IMR-90 (cell line): Measurements from ENCODE around the gene IAPP. TPM values are rescaled to one million over a fixed set of nuclear protein-coding genes. Genes with fewer than 3 reads are reported as not detected.

Experiments used
- ATAC-seq: fragments of 200-7000 bp; cut with Tn5 transposase; 2 replicates; pipeline ENCODE4 v1.9.1; 2020; ENCODE audit warnings: low read depth, mild to moderate bottlenecking, moderate library complexity
- BruUV-seq: library from RNA; stranded (reverse); fragments of 400-500 nt; replicated peaks from 2 replicates; lab custom pipeline; 2021; lab: Mats Ljungman, UMichigan
- CTCF ChIA-PET: fragments of 300-600 bp; formaldehyde crosslinking; extraction: SDS; loops from one replicate; lab custom pipeline; 2021; ENCODE audit warnings: antibody characterized with exemption; lab: Yijun Ruan, JAX
- POLR2A ChIA-PET: fragments of 300-600 bp; sonication (Branson Sonifier 250); formaldehyde crosslinking; loops from one replicate; lab custom pipeline; 2022; ENCODE audit warnings: antibody characterized with exemption; ENCODE audit not compliant: unreplicated experiment; lab: Charles Lee
- DNase-seq: peaks from one replicate; pipeline ENCODE4 v3.0.0; 2013
- H2AFZ ChIP-seq: replicated peaks from 2 replicates; pipeline ENCODE3; 2013; ENCODE audit warnings: low read length, mild to moderate bottlenecking; ENCODE audit not compliant: poor library complexity
- H2AK5ac ChIP-seq: 2 replicates; pipeline ENCODE4 v1.6.1; 2013; ENCODE audit warnings: low read depth, low read length, inconsistent platforms
- H2AK9ac ChIP-seq: replicated peaks from 2 replicates; pipeline ENCODE3; 2013; ENCODE audit warnings: mild to moderate bottlenecking, low read depth, low read length, moderate library complexity; ENCODE audit not compliant: poor library complexity
- H2BK120ac ChIP-seq: 2 replicates; pipeline ENCODE4 v1.6.1; 2013; ENCODE audit warnings: low read depth, low read length, inconsistent platforms
- H2BK15ac ChIP-seq: 3 replicates; pipeline ENCODE4 v1.6.1; 2013; ENCODE audit warnings: low read depth, low read length, inconsistent platforms
- H2BK20ac ChIP-seq: 2 replicates; pipeline ENCODE4 v1.6.1; 2013; ENCODE audit warnings: low read depth, mild to moderate bottlenecking, inconsistent platforms, low read length, moderate library complexity
- H2BK5ac ChIP-seq: 2 replicates; pipeline ENCODE4 v1.6.1; 2013; ENCODE audit warnings: mild to moderate bottlenecking, low read depth, low read length, inconsistent platforms; ENCODE audit not compliant: poor library complexity, severe bottlenecking
- H3K14ac ChIP-seq: replicated peaks from 2 replicates; pipeline ENCODE4 v1.6.1; 2013; ENCODE audit warnings: low read depth, low read length, inconsistent platforms
- H3K18ac ChIP-seq: 2 replicates; pipeline ENCODE4 v1.6.1; 2013; ENCODE audit warnings: low read depth, low read length, control low read depth
- H3K23ac ChIP-seq: 2 replicates; pipeline ENCODE4 v1.6.1; 2013; ENCODE audit warnings: low read depth, low read length, inconsistent platforms
- H3K27ac ChIP-seq: 2 replicates; pipeline ENCODE4 v1.5.1; 2013; ENCODE audit warnings: mild to moderate bottlenecking, control low read depth, low read length; ENCODE audit not compliant: insufficient read depth
- H3K27me3 ChIP-seq: 2 replicates; pipeline ENCODE4 v1.6.1; 2013; ENCODE audit warnings: low read length; ENCODE audit not compliant: control insufficient read depth, insufficient read depth
- H3K36me3 ChIP-seq: 2 replicates; pipeline ENCODE4 v1.6.1; 2013; ENCODE audit warnings: low read length, mixed read lengths; ENCODE audit not compliant: control insufficient read depth, insufficient read depth
- H3K4ac ChIP-seq: 2 replicates; pipeline ENCODE4 v1.6.1; 2013; ENCODE audit warnings: low read depth, low read length, inconsistent platforms
- H3K4me1 ChIP-seq: 2 replicates; pipeline ENCODE4 v1.6.1; 2013; ENCODE audit warnings: low read length, mixed read lengths; ENCODE audit not compliant: control insufficient read depth, insufficient read depth
- H3K4me2 ChIP-seq: 2 replicates; pipeline ENCODE4 v1.6.1; 2013; ENCODE audit warnings: low read depth, mild to moderate bottlenecking, control low read depth, low read length, moderate library complexity
- H3K4me3 ChIP-seq: 2 replicates; pipeline ENCODE4 v1.5.1; 2013; ENCODE audit warnings: low read depth, mild to moderate bottlenecking, control low read depth, low read length, moderate library complexity; ENCODE audit not compliant: insufficient read depth
- H3K56ac ChIP-seq: 2 replicates; pipeline ENCODE4 v1.6.1; 2013; ENCODE audit warnings: low read length, inconsistent platforms; ENCODE audit not compliant: insufficient read depth; ENCODE audit errors: extremely low read depth
- H3K79me1 ChIP-seq, 2 experiments: 2 replicates each; pipeline ENCODE4 v1.6.1; 2013; ENCODE audit warnings: low read length in 2 of 2, inconsistent platforms in 1 of 2, low read depth in 1 of 2
- H3K9ac ChIP-seq: 2 replicates; pipeline ENCODE4 v1.6.1; 2013; ENCODE audit warnings: low read depth, low read length, control low read depth
- H3K9me1 ChIP-seq: 2 replicates; pipeline ENCODE4 v1.6.1; 2013; ENCODE audit warnings: low read length, inconsistent platforms; ENCODE audit not compliant: insufficient read depth
- H3K9me3 ChIP-seq: 2 replicates; pipeline ENCODE4 v1.6.1; 2013; ENCODE audit warnings: low read length; ENCODE audit not compliant: control insufficient read depth, insufficient read depth
- H4K20me1 ChIP-seq: 2 replicates; pipeline ENCODE4 v1.6.1; 2013; ENCODE audit warnings: low read length, inconsistent platforms; ENCODE audit not compliant: insufficient read depth
- H4K5ac ChIP-seq: 2 replicates; pipeline ENCODE4 v1.6.1; 2013; ENCODE audit warnings: mild to moderate bottlenecking, low read depth, low read length, control low read depth
- H4K8ac ChIP-seq, 2 experiments: 2 replicates each; pipeline ENCODE4 v1.6.1; 2013; ENCODE audit warnings: low read depth in 2 of 2, low read length in 2 of 2, control low read depth in 1 of 2, inconsistent platforms in 1 of 2
- H4K91ac ChIP-seq: 2 replicates; pipeline ENCODE4 v1.6.1; 2013; ENCODE audit warnings: low read depth, low read length, inconsistent platforms; ENCODE audit not compliant: insufficient read depth
- BHLHE40 ChIP-seq: fragments of 150-350 bp; IDR thresholded peaks from 2 replicates; pipeline ENCODE4 v1.6.1; 2016; ENCODE audit warnings: mild to moderate bottlenecking, low read depth, low read length
- CEBPB ChIP-seq: IDR thresholded peaks from 2 replicates; pipeline ENCODE4 v1.6.1; 2012; ENCODE audit warnings: low read depth, low read length, improper control_type of control experiment
- CHD1 ChIP-seq: IDR thresholded peaks from 2 replicates; pipeline ENCODE4 v1.6.1; 2012; ENCODE audit warnings: low read depth, low read length, improper control_type of control experiment
- FOS ChIP-seq: fragments of 150-350 bp; IDR thresholded peaks from 2 replicates; pipeline ENCODE4 v1.6.1; 2016; ENCODE audit warnings: low read depth, low read length
- MAFK ChIP-seq: IDR thresholded peaks from 2 replicates; pipeline ENCODE4 v1.6.1; 2012; ENCODE audit warnings: low read depth, low read length, improper control_type of control experiment
- MAZ ChIP-seq: IDR thresholded peaks from 2 replicates; pipeline ENCODE4 v1.6.1; 2012; ENCODE audit warnings: low read depth, mild to moderate bottlenecking, low read length, improper control_type of control experiment, moderate library complexity, borderline replicate concordance
- MXI1 ChIP-seq: IDR thresholded peaks from 2 replicates; pipeline ENCODE4 v1.6.1; 2012; ENCODE audit warnings: low read depth, mild to moderate bottlenecking, low read length, moderate library complexity, borderline replicate concordance
- NFE2L2 ChIP-seq: fragments of 150-350 bp; IDR thresholded peaks from 2 replicates; pipeline ENCODE4 v1.6.1; 2016; ENCODE audit warnings: low read depth, mild to moderate bottlenecking, low read length
- POLR2A ChIP-seq: IDR thresholded peaks from 2 replicates; pipeline ENCODE4 v1.6.1; 2012; ENCODE audit warnings: mild to moderate bottlenecking, low read depth, low read length
- RAD21 ChIP-seq: IDR thresholded peaks from 2 replicates; pipeline ENCODE4 v1.6.1; 2012; ENCODE audit warnings: low read length, improper control_type of control experiment
- RCOR1 ChIP-seq: IDR thresholded peaks from 2 replicates; pipeline ENCODE4 v1.6.1; 2012; ENCODE audit warnings: mild to moderate bottlenecking, low read length, improper control_type of control experiment; ENCODE audit not compliant: insufficient replicate concordance
- RFX5 ChIP-seq: IDR thresholded peaks from 2 replicates; pipeline ENCODE4 v1.8.0; 2012; ENCODE audit warnings: low read depth, mild to moderate bottlenecking, low read length, moderate library complexity
- SMC3 ChIP-seq: fragments of 150-350 bp; IDR thresholded peaks from 2 replicates; pipeline ENCODE4 v1.6.1; 2016; ENCODE audit warnings: low read depth, mild to moderate bottlenecking, antibody characterized with exemption, low read length, moderate library complexity
- USF2 ChIP-seq: fragments of 150-350 bp; IDR thresholded peaks from 2 replicates; pipeline ENCODE4 v1.6.1; 2017; ENCODE audit warnings: mild to moderate bottlenecking, antibody characterized with exemption, low read length, low read depth
- WGBS, 2 experiments: methylation state at CpG; one replicate each; pipeline versions ENCODE4 v1.1.5 to v1.1.7; 2013; ENCODE audit warnings: missing lambda C conversion rate in 2 of 2; ENCODE audit not compliant: insufficient read length in 1 of 2; ENCODE audit errors: extremely low coverage in 2 of 2; 5-methylcytosine and 5-hydroxymethylcytosine counted together
- dilution Hi-C: fragments of 300-500 bp; cut with HindIII; formaldehyde crosslinking; loops from one replicate; pipeline ENCODE4 v1.14.3; 2018; ENCODE audit warnings: low sequenced_read_pairs; ENCODE audit not compliant: unreplicated experiment
- in situ Hi-C: fragments of 300-500 bp; cut with MboI; formaldehyde crosslinking; loops from 3 replicates; pipeline ENCODE4 v1.14.3; 2019; ENCODE audit warnings: low sequenced_read_pairs, inconsistent platforms, mixed read lengths
- intact Hi-C: fragments of 100-400 bp; cut with micrococcal nuclease; formaldehyde crosslinking; loops from 2 replicates; pipeline ENCODE4 v1.10.0; 2022
- polyA plus RNA-seq, 3 experiments: library from polyadenylated mRNA; depleted of rRNA; stranded (reverse); fragments of >200 nt; gene quantifications; 2 replicates each; pipeline ENCODE4 v1.2.3, GENCODE V29; 2012; ENCODE audit warnings: low replicate concordance in 1 of 3
- total RNA-seq: library from RNA; depleted of rRNA; stranded (reverse); fragments of >200 nt; gene quantifications from 2 replicates; pipeline ENCODE4 v1.2.3, GENCODE V29; 2012
- TF ChIP-seq, protein P1 (sequence below): conservative IDR thresholded peaks from 2 replicates; pipeline ENCODE4 v1.5.1; 2012; ENCODE audit warnings: mild to moderate bottlenecking, low read depth, low read length, improper control_type of control experiment
- TF ChIP-seq, protein P2 (sequence below): fragments of 150-350 bp; IDR thresholded peaks from 2 replicates; pipeline ENCODE4 v1.6.1; 2016; ENCODE audit warnings: low read depth, mild to moderate bottlenecking, low read length, moderate library complexity, borderline replicate concordance

IAPP gene
- total and polyA plus RNA-seq, 2 of the 4 experiments (the other 2 are of a cell fraction), result not detected

DNA sequence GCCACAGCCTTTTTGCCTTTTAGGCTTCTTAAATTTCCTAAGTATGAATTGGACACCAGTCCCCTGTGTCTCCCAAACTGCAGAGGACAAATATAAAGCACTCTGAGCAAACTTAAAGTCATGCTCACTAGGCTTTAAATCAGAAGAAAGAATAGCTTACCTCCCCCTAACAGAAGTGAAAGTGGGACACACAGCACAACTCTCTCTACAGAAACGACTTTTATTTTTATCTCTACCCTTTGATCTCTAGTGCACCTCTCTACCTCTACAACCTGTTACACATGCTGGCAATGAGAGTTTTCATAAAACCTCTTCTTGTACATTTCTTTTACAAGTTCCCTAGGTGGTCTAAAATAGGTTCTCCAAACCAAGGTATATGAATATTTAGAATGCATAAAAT is 19.7 kb downstream of the IAPP start:
- BruUV-seq, result no TSS peak
- CTCF ChIA-PET, result no interaction called here
- intact Hi-C loops, result no loop called here
- WGBS, 2 experiments, result no CpG with 5 or more reads among the region's 1 CpG
- no peak overlapping the region for H4K8ac ChIP-seq
- H3K27me3 ChIP-seq, result no peaks in the 10 kb centered on the region
- no peak overlapping the region for H2BK120ac ChIP-seq
- no peaks in the 10 kb centered on the region for H3K9me1 ChIP-seq
- H4K5ac ChIP-seq, result no peak overlapping the region
- DNase-seq (no peak), ATAC-seq (no peak)
- no peak overlapping the region for H3K9ac ChIP-seq
- no peaks in the 10 kb centered on the region for H4K20me1 ChIP-seq
- H3K79me1 ChIP-seq, result no peaks in the 10 kb centered on the region
- no peak overlapping the region for H3K14ac ChIP-seq
- no peak overlapping the region for H3K27ac ChIP-seq
- no peak overlapping the region for H3K23ac ChIP-seq
- H3K56ac ChIP-seq, result no peak overlapping the region
- no peak overlapping the region for H2AK5ac ChIP-seq
- no peaks in the 10 kb centered on the region for H3K36me3 ChIP-seq
- H2AK9ac ChIP-seq, result no peak overlapping the region
- no peak overlapping the region for H3K4me2 ChIP-seq
- POLR2A ChIA-PET, result no interaction called here
- no peak overlapping the region for H3K18ac ChIP-seq
- TF ChIP-seq SMC3 (no peak), FOS (no peak), MAZ (no peak), CHD1 (no peak), MXI1 (no peak), BHLHE40 (no peak), MAFK (no peak), POLR2A (no peak), RCOR1 (no peak), NFE2L2 (no peak), RFX5 (no peak), USF2 (no peak), CEBPB (no peak), RAD21 (no peak)
- TF ChIP-seq, protein P1, sequence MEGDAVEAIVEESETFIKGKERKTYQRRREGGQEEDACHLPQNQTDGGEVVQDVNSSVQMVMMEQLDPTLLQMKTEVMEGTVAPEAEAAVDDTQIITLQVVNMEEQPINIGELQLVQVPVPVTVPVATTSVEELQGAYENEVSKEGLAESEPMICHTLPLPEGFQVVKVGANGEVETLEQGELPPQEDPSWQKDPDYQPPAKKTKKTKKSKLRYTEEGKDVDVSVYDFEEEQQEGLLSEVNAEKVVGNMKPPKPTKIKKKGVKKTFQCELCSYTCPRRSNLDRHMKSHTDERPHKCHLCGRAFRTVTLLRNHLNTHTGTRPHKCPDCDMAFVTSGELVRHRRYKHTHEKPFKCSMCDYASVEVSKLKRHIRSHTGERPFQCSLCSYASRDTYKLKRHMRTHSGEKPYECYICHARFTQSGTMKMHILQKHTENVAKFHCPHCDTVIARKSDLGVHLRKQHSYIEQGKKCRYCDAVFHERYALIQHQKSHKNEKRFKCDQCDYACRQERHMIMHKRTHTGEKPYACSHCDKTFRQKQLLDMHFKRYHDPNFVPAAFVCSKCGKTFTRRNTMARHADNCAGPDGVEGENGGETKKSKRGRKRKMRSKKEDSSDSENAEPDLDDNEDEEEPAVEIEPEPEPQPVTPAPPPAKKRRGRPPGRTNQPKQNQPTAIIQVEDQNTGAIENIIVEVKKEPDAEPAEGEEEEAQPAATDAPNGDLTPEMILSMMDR, result no peak
- TF ChIP-seq, protein P2, sequence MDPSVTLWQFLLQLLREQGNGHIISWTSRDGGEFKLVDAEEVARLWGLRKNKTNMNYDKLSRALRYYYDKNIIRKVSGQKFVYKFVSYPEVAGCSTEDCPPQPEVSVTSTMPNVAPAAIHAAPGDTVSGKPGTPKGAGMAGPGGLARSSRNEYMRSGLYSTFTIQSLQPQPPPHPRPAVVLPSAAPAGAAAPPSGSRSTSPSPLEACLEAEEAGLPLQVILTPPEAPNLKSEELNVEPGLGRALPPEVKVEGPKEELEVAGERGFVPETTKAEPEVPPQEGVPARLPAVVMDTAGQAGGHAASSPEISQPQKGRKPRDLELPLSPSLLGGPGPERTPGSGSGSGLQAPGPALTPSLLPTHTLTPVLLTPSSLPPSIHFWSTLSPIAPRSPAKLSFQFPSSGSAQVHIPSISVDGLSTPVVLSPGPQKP, result no peak
- dilution Hi-C loops, result no loop called here
- in situ Hi-C loops, result no loop called here
- no peak overlapping the region for H2BK20ac ChIP-seq
- H2AFZ ChIP-seq, result no peak overlapping the region
- no peak overlapping the region for H2BK5ac ChIP-seq
- no peak overlapping the region for H4K91ac ChIP-seq
- no peak overlapping the region for H3K4ac ChIP-seq
- H3K9me3 ChIP-seq, result no peaks in the 10 kb centered on the region
- no peak overlapping the region for H2BK15ac ChIP-seq
- H3K4me1 ChIP-seq, result no peaks in the 10 kb centered on the region
- H3K4me3 ChIP-seq, result no peak overlapping the region
